Measurements from ENCODE around the gene FNTB. TPM values are rescaled to one million over a fixed set of nuclear protein-coding genes. Genes with fewer than 3 reads are reported as not detected.
"Not testable (repeated sequence)": the region's sequence is repeated elsewhere in the genome, so short reads cannot be mapped to it uniquely, and the experiment has no call there.

Gene FNTB
- total RNA-seq, 4 donors from 2014 or later = 11.9 to 25.6 (median 17.6) TPM

GRCh38 chr14:65024957-65025356 is 38.3 kb downstream of the FNTB start:
- Histone ChIP-seq H3K4me1 (peaks cover 0 to 18% (median 0%) of the 10 kb centered on the region in 4 donors), H3K4me3 (no peak overlapping the region), H3K27me3 (no peaks in the 10 kb centered on the region), H3K27ac (peak overlapping the region in 1 of 4 donors; percentile 16), H3K36me3 (peaks cover 0 to 14% (median 0%) of the 10 kb centered on the region in 3 donors), H3K9me3 (no peaks in the 10 kb centered on the region)
- no peak for DNase-seq
- no peak for TF ChIP-seq POLR2A (IDR thresholded peaks at IDR 0.05)
- TF ChIP-seq, protein P1, sequence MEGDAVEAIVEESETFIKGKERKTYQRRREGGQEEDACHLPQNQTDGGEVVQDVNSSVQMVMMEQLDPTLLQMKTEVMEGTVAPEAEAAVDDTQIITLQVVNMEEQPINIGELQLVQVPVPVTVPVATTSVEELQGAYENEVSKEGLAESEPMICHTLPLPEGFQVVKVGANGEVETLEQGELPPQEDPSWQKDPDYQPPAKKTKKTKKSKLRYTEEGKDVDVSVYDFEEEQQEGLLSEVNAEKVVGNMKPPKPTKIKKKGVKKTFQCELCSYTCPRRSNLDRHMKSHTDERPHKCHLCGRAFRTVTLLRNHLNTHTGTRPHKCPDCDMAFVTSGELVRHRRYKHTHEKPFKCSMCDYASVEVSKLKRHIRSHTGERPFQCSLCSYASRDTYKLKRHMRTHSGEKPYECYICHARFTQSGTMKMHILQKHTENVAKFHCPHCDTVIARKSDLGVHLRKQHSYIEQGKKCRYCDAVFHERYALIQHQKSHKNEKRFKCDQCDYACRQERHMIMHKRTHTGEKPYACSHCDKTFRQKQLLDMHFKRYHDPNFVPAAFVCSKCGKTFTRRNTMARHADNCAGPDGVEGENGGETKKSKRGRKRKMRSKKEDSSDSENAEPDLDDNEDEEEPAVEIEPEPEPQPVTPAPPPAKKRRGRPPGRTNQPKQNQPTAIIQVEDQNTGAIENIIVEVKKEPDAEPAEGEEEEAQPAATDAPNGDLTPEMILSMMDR (IDR thresholded peaks at IDR 0.05) = no peak

- Histone ChIP-seq H3K27ac (peak overlapping the region in 2 of 4 donors; percentile 32 to 50), H3K9me3 (no peaks in the 10 kb centered on the region), H3K4me1 (peaks cover 0 to 18% (median 0%) of the 10 kb centered on the region in 4 donors), H3K4me3 (peak overlapping the region in 2 of 4 donors; percentile 10 to 14), H3K27me3 (no peaks in the 10 kb centered on the region), H3K36me3 (peaks cover 0 to 14% (median 0%) of the 10 kb centered on the region in 3 donors)
- DNase-seq = no peak
- TF ChIP-seq, protein P1 (IDR thresholded peaks at IDR 0.05) = no peak
- no peak for TF ChIP-seq POLR2A (IDR thresholded peaks at IDR 0.05)
These were observed 39.1 kb downstream of the FNTB start for GRCh38 chr14:65025818-65026217.

DNA sequence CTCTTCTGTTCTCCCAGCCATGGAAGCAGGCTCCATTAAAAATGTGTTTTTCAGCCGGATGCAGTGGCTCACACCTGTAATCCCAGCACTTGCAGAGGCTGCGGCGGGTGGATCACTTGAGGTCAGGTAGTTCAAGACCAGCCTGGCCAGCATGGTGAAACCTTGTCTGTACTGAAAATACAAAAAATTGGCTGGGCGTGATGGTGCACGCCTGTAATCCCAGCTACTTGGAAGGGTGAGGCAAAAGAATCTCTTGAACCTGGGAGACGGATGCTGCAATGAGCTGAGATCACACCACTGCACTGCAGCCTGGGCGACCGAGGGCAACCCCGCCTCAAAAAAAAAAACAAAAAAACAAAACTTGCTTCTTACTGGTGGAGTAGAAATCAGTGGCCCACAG is 39.8 kb downstream of the FNTB start:
- Histone ChIP-seq H3K27me3 (no peaks in the 10 kb centered on the region), H3K4me3 (no peak overlapping the region), H3K9me3 (no peaks in the 10 kb centered on the region), H3K27ac (peak overlapping the region in 1 of 4 donors; percentile 50), H3K36me3 (peaks cover 0 to 14% (median 0%) of the 10 kb centered on the region in 3 donors), H3K4me1 (peaks cover 0 to 18% (median 0%) of the 10 kb centered on the region in 4 donors)
- TF ChIP-seq, protein P1 (IDR thresholded peaks at IDR 0.05) = no peak
- no peak for TF ChIP-seq POLR2A (IDR thresholded peaks at IDR 0.05)
- DNase-seq = no peak

GRCh38 chr14:65027127-65027799 is 40.6 kb downstream of the FNTB start:
- H3K9me3 ChIP-seq = no peaks in the 10 kb centered on the region
- peaks cover 0 to 17% (median 0%) of the 10 kb centered on the region in 3 donors for H3K36me3 ChIP-seq
- DNase-seq = no peak
- TF ChIP-seq POLR2A (IDR thresholded peaks at IDR 0.05) = no peak
- TF ChIP-seq, protein P1 (IDR thresholded peaks at IDR 0.05) = no peak
- no peaks in the 10 kb centered on the region for H3K27me3 ChIP-seq
- H3K4me3 ChIP-seq = no peak overlapping the region
- peaks cover 0 to 18% (median 0%) of the 10 kb centered on the region in 4 donors for H3K4me1 ChIP-seq
- H3K27ac ChIP-seq = no peak overlapping the region

DNA sequence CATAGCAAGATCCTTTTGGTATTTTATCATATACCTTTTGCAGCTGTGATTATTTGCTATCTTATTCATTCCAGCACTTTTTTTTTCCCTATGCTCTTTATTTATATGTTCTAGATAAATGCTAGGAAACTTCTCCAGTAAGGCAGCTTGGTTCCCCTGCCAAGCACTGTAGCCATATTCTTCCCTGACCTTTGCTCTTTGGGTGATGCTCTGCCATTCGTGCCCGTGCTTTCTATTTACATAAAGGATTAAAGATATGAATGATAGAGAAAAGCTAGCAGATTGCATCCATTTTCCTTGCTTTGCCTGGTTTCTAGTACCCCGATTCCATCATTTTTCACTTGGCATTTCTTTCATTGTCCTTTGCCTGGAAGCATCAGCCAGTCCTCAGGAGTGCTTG is 42.2 kb downstream of the FNTB start:
- no peak overlapping the region for H3K4me3 ChIP-seq
- H3K27me3 ChIP-seq = no peaks in the 10 kb centered on the region
- TF ChIP-seq POLR2A (IDR thresholded peaks at IDR 0.05) = no peak
- TF ChIP-seq, protein P1 (IDR thresholded peaks at IDR 0.05) = no peak
- H3K9me3 ChIP-seq = no peaks in the 10 kb centered on the region
- peaks cover 0 to 18% (median 0%) of the 10 kb centered on the region in 4 donors for H3K4me1 ChIP-seq
- H3K27ac ChIP-seq = no peak overlapping the region
- peak in 1 of 3 donors; percentile 63 for DNase-seq
- peaks cover 0 to 31% (median 0%) of the 10 kb centered on the region in 3 donors for H3K36me3 ChIP-seq

GRCh38 chr14:65031321-65031720 is 44.6 kb downstream of the FNTB start:
- not testable (repeated sequence) for H3K4me3 ChIP-seq, H3K27me3 ChIP-seq, H3K4me1 ChIP-seq, DNase-seq, H3K9me3 ChIP-seq, H3K27ac ChIP-seq
- peaks cover 0 to 32% (median 0%) of the 10 kb centered on the region in 3 donors for H3K36me3 ChIP-seq
